ENCODE data around the gene NUDT1. TPM values are rescaled to one million over a fixed set of nuclear protein-coding genes. Genes with fewer than 3 reads are reported as not detected.

The NUDT1 gene
- total RNA-seq, 2 donors from 2014 or later, result 12.4 to 18.6 TPM

- intact Hi-C loops (cut with DNase I), result loop anchor here (10.0 kb wide), 2 partner anchors 528 to 618 kb away; partner anchors contain the start of gene ELFN1 (in 1 of the 2)
- peak; percentile 74 for DNase-seq (ENCODE audit: low spot score)
These were observed 38.9 kb upstream of the NUDT1 start for GRCh38 chr7:2202901-2203765.

GRCh38 chr7:2203766-2204300 is 38.2 kb upstream of the NUDT1 start:
- intact Hi-C loops (cut with DNase I), result loop anchor here (10.0 kb wide), 2 partner anchors 529 to 619 kb away; partner anchors contain the start of gene ELFN1 (in 1 of the 2)
- peak; percentile 35 for DNase-seq (ENCODE audit: low spot score)

- intact Hi-C loops (cut with DNase I), result loop anchor here (10.0 kb wide), 2 partner anchors 530 to 620 kb away; partner anchors contain the start of gene ELFN1 (in 1 of the 2)
- DNase-seq (ENCODE audit: low spot score), result no peak
These were observed 37.6 kb upstream of the NUDT1 start for GRCh38 chr7:2204446-2204845.

- intact Hi-C loops (cut with DNase I), result loop anchor here (10.0 kb wide), 2 partner anchors 530 to 620 kb away; partner anchors contain the start of gene ELFN1 (in 1 of the 2)
- DNase-seq (ENCODE audit: low spot score), result peak; percentile 54
These were observed 36.8 kb upstream of the NUDT1 start for GRCh38 chr7:2205036-2205780.

- no peak for DNase-seq (ENCODE audit: low spot score)
- intact Hi-C loops (cut with DNase I), result loop anchor here (10.0 kb wide), 2 partner anchors 534 to 624 kb away; partner anchors contain the start of gene ELFN1 (in 1 of the 2)
These were observed 33.3 kb upstream of the NUDT1 start for GRCh38 chr7:2208712-2209111.

- intact Hi-C loops (cut with DNase I), result loop anchor here (10.0 kb wide), 2 partner anchors 535 to 625 kb away; partner anchors contain the start of gene ELFN1 (in 1 of the 2)
These were observed 32.7 kb upstream of the NUDT1 start for GRCh38 chr7:2209146-2209960.

GRCh38 chr7:2209961-2210323 is 32.1 kb upstream of the NUDT1 start:
- peak; percentile 65 for DNase-seq (ENCODE audit: low spot score)
- intact Hi-C loops (cut with DNase I), result loop anchor here (5.0 to 10.0 kb wide), 4 partner anchors 535 to 633 kb away; partner anchors contain the start of gene ELFN1 (in 1 of the 2)

More at GRCh38 chr7:2209146-2209960, 32.7 kb upstream of the NUDT1 start:
- DNase-seq (ENCODE audit: low spot score), result peak; percentile 88

GRCh38 chr7:2210551-2211258 is 31.3 kb upstream of the NUDT1 start:
- peak; percentile 69 for DNase-seq (ENCODE audit: low spot score)
- intact Hi-C loops (cut with DNase I), result loop anchor here (5.0 kb wide), 2 partner anchors 548 to 633 kb away; no protein-coding TSS in a partner anchor

GRCh38 chr7:2211259-2211880 is 30.7 kb upstream of the NUDT1 start:
- DNase-seq (ENCODE audit: low spot score), result no peak
- intact Hi-C loops (cut with DNase I), result loop anchor here (5.0 kb wide), 2 partner anchors 549 to 634 kb away; no protein-coding TSS in a partner anchor

- no peak for DNase-seq (ENCODE audit: low spot score)
- intact Hi-C loops (cut with DNase I), result loop anchor here (5.0 kb wide), 2 partner anchors 550 to 635 kb away; no protein-coding TSS in a partner anchor
These were observed 30.1 kb upstream of the NUDT1 start for GRCh38 chr7:2211926-2212325.

GRCh38 chr7:2212906-2213305 is 29.1 kb upstream of the NUDT1 start:
- DNase-seq (ENCODE audit: low spot score), result no peak
- intact Hi-C loops (cut with DNase I), result loop anchor here (5.0 kb wide), 2 partner anchors 551 to 636 kb away; no protein-coding TSS in a partner anchor

GRCh38 chr7:2213551-2214215 is 28.3 kb upstream of the NUDT1 start:
- no peak for DNase-seq (ENCODE audit: low spot score)
- intact Hi-C loops (cut with DNase I), result loop anchor here (2.0 to 5.0 kb wide), 3 partner anchors 407 to 636 kb away; no protein-coding TSS in a partner anchor

- DNase-seq (ENCODE audit: low spot score), result no peak
- intact Hi-C loops (cut with DNase I), result loop anchor here (2.0 to 5.0 kb wide), 3 partner anchors 408 to 637 kb away; no protein-coding TSS in a partner anchor
These were observed 27.4 kb upstream of the NUDT1 start for GRCh38 chr7:2214636-2215035.

GRCh38 chr7:2215851-2216250 is 26.2 kb upstream of the NUDT1 start:
- intact Hi-C loops (cut with DNase I), result loop anchor here in 1 of 2 donors (2.0 kb wide), 1 partner anchor 409 kb away; no protein-coding TSS in a partner anchor
- DNase-seq (ENCODE audit: low spot score), result no peak

- intact Hi-C loops (cut with DNase I), result no loop called here
- DNase-seq (ENCODE audit: low spot score), result no peak
These were observed 24.8 kb upstream of the NUDT1 start for GRCh38 chr7:2217206-2217605.

- intact Hi-C loops (cut with DNase I), result no loop called here
- DNase-seq (ENCODE audit: low spot score), result no peak
These were observed 24.1 kb upstream of the NUDT1 start for GRCh38 chr7:2217716-2218443.
